Measurements from ENCODE around the gene KLHL14.
"Not testable (repeated sequence)": the region's sequence is repeated elsewhere in the genome, so short reads cannot be mapped to it uniquely, and the experiment has no call there.

KLHL14 gene, protein sequence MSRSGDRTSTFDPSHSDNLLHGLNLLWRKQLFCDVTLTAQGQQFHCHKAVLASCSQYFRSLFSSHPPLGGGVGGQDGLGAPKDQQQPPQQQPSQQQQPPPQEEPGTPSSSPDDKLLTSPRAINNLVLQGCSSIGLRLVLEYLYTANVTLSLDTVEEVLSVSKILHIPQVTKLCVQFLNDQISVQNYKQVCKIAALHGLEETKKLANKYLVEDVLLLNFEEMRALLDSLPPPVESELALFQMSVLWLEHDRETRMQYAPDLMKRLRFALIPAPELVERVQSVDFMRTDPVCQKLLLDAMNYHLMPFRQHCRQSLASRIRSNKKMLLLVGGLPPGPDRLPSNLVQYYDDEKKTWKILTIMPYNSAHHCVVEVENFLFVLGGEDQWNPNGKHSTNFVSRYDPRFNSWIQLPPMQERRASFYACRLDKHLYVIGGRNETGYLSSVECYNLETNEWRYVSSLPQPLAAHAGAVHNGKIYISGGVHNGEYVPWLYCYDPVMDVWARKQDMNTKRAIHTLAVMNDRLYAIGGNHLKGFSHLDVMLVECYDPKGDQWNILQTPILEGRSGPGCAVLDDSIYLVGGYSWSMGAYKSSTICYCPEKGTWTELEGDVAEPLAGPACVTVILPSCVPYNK

DNA sequence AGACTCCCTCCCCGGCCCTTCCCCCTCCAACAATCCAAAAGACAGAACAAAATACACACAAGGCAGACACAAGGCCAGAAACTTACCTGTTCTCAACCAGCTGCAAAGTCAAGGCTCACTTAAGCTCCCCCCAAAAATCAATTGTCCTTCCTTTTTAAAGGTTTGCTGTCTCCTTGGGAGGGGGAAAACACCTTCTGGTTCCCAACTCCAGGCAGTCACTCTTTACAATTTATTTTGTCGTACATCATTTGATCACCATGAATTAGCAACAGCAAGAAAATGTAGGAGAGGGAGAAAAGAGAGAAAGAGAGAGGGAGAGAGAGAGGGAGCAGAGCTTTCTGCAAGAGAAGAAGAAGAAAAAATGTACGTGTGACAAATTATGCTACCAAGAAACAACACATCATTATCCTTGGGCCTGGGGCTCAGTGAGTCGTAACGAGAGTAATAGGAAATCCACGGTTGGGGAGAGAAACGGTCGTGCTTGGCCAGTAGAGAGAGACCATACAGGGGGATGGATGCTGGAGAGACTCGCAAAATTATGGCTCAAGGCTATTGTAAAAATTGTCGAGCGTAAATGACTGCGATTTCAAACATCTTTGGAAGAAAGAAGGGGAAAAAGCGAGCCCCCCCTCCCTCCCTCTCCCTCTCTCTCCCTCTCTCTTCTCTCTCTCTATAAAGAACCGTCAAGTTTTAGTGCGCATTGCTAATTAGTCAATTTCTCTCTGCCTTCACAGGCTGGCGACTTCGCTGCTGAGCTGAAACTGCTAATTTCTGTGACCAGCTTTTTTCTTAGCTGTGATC is at the start of gene KLHL14:
Gene KLHL14 (minus strand): TSS at position 443 of the 801 bp plus-strand sequence. CDS start 2,432 bp downstream, outside the sequence.
- no peak for DNase-seq

DNA sequence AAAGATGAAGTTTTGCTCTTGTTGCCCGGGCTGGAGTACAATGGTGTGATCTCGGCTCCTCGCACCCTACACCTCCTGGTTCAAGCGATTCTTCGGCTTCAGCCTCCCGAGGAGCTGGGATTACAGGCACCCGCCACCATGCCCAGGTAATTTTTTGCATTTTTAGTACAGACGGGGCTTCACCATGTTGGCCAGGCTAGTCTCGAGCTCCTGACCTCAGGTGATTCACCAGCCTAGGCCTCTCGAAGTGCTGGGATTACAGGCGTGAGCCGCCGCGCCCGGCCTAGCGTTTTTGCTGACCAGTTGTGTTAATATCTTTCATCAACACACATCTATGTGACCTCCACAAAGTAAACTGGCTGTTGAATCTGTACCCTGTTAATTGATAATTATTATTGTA is 49.4 kb upstream of the KLHL14 start:
- no peak for DNase-seq

DNA sequence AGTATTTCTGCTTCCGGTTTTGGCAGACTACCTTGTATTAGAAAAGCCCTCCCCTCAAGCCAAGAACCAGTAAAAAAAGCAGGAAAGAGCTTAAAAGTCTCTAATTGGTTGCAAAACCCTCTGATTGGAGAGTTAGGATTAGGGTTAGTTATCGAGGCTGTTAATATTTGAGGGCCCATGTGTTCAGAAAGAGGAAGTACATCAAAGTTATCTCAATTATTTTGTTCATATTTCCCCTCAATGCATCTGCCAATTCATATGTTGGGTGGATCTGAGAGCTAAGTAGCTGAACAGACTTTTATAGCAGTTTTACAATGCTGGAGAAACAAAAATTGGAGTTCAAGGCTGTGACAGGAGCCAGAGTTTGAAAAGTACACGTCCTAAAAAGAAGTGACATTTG is 43.1 kb upstream of the KLHL14 start:
- DNase-seq: no peak

DNA sequence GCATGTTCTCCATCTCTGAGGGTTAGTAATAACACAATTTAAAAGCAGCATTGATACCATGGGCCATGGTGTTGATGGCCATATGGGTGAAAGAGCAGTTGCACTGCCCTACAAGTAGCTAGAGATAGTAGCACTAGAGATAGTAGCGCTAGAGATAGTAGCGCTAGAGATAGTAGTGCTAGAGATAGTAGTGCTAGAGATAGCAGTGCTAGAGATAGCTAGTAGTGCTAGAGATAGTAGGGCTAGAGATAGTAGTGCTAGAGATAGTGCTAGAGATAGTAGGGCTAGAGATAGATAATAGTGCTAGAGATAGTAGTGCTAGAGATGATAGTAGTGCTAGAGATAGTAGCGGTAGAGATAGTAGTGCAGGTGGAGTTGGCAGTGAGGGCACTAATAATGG is 39.5 kb upstream of the KLHL14 start:
- no peak for DNase-seq

DNA sequence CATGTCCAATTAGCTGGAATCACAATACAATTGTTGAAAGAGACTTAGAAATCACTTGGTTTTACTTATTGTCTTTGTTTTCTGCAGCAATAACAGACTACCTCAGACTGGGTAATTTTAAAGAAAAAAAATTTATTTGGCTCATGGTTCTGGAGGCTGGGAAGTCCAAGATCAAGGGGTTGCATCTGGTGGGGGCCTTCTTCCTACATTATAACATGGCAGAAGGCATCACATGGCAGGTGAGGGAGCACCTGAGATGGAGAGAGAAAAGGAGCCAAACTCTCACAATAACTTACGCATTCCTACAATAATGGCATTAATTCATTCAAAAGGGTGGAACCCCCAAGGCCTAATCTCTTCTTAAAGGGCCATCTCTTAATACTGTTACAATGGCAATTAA is 37.5 kb upstream of the KLHL14 start:
- no peak for DNase-seq

DNA sequence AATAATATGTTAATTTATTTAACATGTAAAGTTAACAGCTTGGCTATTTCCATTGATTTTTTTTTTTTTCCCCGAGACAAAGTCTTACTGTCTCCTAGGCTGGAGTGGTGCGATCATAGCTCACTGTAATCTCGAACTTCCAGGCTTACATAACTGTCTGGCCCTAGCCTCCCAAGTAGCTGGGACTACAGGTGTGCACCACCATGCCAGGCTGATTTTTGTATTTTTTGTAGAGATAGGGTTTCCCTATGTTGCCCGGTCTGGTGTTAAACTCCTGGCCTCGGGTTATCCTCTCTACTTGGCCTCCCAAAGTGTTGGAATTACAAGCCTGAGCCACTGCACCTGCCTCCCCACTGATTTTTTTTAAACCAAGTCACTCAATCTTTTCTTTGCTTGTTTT is 32.5 kb upstream of the KLHL14 start:
- no peak for DNase-seq

DNA sequence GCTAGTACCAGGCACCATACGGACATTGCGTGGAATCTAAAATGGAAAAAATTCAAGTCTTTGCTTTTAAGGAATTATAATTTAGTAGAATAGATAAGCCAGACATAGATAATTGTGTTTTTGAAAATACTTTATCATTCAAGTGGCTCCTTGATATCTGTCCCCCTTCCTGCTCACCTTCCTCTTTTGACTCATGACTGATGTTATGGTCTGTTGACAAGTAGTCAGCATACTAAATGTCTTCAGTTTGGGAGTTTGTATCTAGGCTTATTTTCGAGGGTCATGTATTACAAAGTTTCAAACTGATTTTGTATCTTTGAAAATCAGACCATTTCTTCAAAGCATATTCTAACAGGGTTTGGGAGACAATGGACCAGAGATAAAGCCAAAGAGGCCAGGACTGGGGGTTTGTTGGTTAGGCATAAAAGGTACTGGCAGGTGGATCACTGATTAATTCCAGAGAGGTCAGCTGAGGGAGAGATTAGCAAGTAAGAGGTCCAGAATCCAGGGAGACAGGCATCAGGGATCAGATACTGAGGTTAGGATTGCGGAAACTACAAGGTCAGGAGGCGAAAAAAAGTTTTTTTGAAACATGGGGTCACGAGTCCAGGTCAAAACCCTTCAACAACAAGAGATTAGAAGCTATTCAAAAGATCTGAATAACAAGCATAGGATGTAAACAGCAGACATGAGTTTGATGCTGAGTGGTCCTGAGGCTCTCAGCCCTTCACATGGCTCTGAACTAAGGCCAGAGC is 31.5 kb upstream of the KLHL14 start:
- DNase-seq: no peak

DNA sequence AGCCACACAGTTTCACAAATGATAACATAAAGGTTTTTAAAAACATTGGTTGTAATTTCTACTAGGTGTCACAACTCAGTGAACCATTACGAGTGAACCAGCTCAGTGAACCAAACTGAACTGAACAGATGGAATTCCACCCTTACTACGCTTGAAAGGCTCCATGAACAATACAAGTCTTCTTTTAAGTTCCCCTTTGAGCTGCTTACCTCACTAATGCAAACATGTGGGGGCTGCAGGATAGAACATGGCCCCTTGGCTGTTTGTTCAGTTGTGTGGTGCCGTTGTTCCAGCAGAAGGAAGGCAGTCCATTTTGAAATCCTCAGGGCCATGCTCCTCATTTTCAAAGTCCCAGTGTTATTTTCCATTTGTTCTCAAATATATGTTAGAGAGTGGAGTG is 30.7 kb upstream of the KLHL14 start:
- no peak for DNase-seq

DNA sequence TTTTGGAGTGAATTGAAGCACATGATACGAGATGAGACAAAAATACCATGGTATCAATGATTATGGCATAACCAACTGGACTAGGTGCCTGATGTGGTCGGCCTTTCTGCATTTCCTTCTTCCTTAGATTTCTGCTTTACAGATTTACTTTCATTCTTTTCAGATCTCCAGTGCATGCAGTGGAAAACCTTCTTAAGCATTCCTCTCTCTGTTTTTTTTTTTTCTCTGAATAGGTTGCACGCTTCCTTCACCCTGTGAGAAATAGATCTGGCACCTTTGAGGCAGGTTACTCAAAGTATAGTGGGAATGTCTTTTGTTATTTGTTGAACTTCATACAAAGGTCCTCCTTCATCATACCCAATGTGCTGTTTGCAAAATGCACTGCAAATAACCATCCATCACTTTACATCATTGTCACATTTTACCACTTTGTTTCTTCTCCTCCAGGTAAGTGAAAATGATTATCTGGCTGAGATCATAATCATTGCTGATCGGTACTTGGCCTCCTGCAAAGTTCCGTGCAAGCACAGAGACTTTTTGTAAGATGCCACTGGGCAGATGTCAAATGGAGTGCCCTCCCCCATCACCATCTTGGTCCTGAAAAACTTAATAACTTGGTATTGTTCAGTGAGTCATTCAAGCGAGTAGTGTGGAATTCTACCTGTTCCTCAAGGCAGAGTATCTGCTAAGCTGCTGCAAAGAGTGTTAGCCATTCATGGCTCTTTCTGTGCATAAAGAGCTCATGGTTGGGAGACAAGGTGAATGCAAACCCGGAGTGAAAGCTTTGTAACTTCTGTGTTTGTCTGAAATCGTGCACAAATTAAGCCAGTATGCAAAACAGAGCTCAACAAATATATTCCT is 30.0 kb upstream of the KLHL14 start:
- no peak for DNase-seq

DNA sequence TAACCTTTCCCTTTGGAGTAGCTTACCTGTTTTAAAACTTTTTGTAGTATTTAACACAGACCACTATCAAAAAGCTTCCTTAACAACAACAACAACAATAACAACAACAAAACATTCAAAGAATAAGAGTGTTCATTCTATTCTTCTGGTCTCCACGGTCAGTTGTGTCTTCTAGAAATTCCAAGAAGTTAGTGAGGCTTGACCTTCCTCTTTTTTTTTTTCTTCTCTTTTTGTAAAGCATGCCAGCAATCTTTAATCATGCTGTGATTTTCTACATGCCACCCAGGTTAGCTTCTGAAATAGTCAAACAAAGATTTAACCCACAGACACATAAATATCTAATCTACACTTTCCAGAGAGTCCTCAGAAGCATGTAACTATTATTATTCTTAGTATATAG is 28.4 kb upstream of the KLHL14 start:
- DNase-seq: no peak

DNA sequence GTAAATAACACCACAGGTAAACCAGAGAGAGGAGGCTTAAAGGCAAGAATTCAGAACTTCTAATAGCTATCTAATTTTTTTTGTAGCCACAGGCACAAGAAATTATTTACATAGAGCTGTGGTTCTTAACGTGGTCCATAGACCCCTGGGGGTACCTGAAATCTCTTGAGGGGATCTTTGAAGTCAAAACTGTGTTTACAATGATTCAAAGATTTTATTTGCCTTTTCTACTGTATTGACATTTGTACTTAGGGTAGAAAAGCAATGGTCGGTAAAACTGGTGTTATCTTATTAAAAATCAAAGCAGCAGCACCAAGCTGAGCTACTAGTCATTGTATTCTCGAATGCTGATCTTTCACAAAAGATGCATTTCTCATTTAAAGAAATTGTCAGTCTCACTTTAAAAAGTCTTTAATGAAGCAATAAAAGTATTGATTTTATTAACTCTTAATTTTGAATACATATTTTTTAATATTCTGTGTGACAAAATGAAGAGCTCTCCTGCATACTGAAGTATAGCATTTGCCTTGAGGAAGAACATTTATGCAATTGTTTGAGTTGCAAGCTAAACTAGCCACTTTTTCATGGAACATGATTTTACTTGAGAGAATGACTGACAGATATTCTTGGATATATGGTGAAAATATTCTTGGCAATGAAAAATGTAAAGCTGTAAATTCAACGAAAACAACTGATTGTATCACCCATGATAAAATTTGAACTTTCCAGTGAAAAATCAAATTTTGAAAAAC is 25.6 kb upstream of the KLHL14 start:
- DNase-seq: no peak

DNA sequence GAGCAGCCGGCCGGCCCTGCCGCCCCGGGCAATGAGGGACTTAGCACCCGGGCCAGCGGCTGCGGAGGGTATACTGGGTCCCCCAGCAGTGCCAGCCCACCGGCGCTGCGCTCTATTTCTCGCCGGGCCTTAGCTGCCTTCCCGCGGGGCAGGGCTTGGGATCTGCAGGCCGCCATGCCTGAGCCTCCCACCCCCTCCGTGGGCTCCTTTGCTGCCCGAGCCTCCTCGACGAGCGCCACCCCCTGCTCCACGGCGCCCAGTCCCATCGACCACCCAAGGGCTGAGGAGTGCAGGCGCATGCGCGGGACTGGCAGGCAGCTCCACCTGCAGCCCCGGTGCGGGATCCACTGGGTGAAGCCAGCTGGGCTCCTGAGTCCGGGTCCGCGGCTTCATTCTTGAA is 21.8 kb upstream of the KLHL14 start:
- DNase-seq: not testable (repeated sequence)

DNA sequence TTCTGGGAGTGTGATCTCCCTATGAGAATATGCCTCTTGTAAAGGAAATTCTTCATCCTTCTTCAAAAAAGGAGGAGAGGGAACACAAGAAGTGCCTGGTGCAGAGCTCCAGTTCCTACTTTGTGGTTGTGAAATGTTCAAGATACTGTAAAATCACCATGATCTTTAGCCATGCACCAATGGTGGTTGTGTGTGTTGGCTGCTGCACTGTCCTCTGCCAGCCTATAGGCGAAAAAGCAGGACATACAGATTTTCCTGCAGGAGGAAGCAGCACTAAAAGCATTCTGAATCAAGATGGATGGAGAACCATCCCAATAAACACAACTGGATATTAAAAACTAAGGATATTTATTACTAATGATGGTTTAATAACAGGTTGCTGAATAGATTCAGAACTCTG is 6.2 kb upstream of the KLHL14 start:
- no peak for DNase-seq

DNA sequence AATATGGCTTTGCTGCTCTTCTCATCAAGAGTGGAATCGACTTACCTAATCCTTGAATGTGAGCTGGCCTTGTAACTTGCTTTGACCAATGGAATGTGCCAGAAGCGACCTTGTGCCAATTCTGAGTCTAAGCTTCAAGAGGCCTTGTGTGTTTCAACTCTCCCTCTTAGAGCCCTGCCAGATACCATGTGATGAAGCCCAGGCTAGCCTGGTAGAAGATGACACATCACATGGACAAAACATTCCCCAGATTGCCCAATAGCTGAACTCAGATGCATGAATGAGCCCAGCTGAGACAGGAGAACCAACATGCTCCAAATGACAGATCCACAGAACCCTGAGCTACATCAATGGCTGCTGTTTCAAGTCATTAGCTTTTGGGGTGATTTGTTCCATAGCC is 4.2 kb upstream of the KLHL14 start:
- no peak for DNase-seq

DNA sequence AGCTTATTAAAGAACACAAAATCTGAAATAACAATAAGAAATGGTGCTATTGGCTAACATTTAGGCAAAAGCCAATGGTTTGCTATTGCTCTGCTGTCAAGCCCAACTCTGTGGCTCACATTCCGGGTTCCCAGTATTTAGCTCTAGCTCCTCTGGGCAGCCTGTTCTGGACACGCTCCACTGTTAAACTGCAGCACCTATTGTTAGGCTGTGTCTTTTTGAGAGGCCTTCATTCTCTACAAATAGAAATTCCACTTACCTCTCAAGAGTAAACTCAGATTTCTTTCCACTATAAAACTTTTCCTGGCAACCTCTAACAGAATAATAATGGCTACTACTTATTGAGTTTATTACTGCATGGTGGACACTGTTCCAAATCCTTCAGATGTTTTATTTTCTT is 3.7 kb upstream of the KLHL14 start:
- DNase-seq: no peak

DNA sequence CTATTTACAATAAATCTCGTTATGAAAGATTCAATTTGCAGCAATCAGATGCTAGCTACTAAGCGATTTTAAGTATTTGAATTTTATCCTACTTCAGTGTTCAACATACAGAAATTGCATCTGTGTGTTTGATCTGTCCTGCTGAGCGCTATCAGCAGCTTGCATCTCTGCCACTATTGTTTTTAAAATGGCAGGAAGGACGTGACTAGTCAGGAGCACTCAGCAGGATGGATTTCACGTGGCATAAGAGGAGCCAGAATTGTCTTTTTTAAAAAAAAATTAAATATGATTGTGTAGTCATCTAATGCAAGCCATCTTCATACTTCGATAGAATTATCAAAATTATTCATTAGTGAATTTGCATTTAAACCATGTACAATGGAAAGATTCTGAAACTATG is 2.8 kb upstream of the KLHL14 start:
- DNase-seq: no peak

DNA sequence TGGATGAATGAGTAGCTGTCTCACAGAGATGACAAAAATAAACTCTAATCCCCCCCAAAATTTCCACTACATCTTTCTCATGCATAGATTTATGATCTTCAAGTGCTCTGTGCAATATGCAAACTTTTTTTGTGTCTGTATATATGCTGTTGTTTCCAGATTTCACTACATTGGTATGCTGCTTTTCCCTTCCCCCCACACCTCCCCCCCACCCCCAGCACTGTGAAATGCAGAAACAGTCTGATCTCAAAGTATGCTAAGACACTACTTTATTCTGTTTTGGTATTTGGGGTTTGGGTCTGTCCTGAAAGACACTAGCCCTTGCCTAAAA is 524 bp upstream of the KLHL14 start:
- DNase-seq: no peak

DNA sequence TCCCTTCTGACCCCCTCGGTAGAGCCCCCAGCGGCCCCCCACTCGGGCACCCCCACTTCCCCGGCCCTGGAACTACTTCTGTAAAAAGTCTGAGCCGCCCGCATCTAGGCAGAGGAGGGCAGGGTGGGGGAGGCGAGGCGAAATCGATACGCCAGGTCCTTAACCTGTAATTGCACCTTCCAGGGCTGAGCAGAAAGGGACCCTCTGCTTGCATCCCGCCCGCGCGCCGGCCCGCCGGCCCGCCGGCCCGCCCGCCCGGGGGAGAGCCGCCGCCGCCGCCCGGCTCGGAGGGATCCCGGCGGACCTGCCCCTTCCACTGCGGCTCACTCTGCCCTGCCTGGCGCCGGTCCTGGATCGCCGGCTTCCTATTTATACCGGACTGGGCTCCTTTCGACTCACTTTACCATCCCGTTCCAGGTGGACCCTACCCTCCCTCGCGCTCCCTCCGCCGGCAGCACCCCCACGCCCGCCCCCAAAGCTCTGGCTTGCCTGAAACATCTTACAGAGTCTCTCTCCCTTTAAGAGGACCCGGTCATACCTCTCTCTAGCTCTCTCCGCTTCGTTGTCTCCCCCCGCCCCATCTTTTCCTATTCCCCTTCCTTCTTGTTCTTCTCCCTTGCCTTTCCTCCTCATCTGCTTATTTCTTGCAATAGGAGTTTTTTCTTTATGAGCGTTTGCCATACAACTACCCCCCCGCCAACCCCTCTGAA is 797 bp downstream of the KLHL14 start:
- no peak for DNase-seq

DNA sequence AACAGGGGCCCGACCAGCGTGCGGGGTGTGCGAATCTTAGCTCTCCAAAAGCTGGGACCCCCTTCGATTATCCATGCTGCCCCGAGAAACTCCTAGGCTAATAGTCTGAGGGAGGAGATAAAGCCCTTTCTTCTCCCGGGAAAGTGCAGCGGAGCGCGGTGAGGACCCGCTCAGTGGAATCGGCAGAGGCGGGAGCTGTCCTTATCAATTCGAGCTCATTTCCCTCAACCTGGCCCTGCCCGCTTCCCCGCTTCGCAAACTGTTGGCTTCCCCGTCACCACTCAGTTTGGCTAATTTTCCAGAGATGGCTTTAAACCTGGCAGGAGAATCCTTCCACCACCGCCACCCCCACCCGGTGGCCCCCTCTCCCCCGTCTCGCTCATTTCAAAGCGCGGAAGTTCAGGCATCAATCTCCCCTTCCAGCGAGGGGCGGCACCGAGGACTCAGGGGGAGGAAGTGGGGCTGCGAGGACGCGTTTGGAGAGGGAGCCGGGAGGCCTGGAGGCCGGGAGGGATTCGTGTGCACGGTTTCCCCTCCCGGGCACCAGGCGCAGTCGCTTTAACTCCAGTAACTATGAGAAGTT is 1.6 kb downstream of the KLHL14 start:
- DNase-seq: no peak

DNA sequence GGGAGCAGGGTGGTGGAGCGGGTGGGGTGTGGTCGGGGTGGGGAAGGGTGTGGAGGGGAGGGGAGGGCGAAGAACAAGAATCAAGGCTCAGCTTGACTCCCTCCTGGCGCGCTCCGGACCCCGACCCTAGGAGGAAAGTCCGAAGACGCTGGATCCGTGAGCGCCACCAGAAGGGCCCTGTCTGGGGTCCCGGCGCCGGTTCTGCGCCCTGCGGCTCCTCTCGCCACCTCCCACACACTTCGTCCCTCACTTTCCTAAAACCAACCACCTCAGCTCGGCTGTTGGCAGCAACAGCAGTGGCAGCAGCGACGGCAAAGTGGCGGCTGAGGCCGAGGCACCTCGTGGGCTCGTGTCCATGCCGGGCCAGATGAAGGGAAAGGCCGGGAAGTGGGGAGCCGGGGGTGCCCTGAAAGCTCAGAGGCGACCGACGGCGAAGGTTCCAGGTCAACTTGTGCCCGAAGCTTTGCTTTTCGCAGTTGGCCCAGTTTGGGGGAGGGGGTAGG is 2.1 kb downstream of the KLHL14 start:
- DNase-seq: no peak
